ENCODE measurements around the gene PDE6H. TPM values are rescaled to one million over a fixed set of nuclear protein-coding genes. Genes with fewer than 3 reads are reported as not detected.

Gene PDE6H
- total RNA-seq, 1 experiment from 2014 or later: not detected

- DNase-seq: no peak
- Histone ChIP-seq H3K4me1 (ENCODE audit: low read length) (0 out of 2 replicates have a peak, but pooled peaks cover 3% of the 10 kb centered on the region), H3K27ac (ENCODE audit: low read length) (no peak overlapping the region), H3K27me3 (ENCODE audit: low read length) (no peaks in the 10 kb centered on the region), H4K20me1 (ENCODE audit: insufficient read depth, low read depth, low read length) (no peaks in the 10 kb centered on the region), H3K9ac (ENCODE audit: low read length) (no peak overlapping the region), H3K9me2 (replicated peaks; ENCODE audit: insufficient read depth, low read length) (no peaks in the 10 kb centered on the region), H2AFZ (ENCODE audit: low read length) (no peak overlapping the region), H3K4me3 (ENCODE audit: low read length) (no peak overlapping the region), H3K9me3 (ENCODE audit: low read length) (no peaks in the 10 kb centered on the region), H3K36me3 (ENCODE audit: insufficient read depth, low read length) (no peaks in the 10 kb centered on the region), H3K79me2 (ENCODE audit: low read length) (no peaks in the 10 kb centered on the region), H3K4me2 (ENCODE audit: low read depth, low read length, poor library complexity, severe bottlenecking) (no peak overlapping the region)
Observed at GRCh38 chr12:15015121-15015520, 42.3 kb downstream of the PDE6H start.

DNA sequence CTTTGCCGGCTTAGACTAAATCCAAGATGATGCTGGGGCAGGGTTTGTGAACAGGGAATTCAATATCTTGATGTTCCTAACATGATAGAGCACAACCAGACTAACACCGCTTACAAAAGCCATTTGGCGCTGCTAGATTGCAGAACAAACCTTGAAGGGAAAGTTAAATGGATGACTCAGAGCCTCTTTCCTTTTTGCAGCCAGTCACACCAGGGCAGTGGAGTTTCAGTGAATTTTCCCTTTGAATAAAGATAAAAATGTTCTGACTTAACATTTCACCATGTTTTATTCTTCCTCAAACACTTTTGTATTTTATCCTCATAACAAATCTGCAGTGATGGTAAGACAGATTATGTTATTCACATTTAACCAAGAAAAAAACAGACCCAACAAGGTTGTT lies 47.3 kb downstream of the PDE6H start:
- no peak for DNase-seq
- Histone ChIP-seq H2AFZ (ENCODE audit: low read length) (no peak overlapping the region), H3K27ac (ENCODE audit: low read length) (no peak overlapping the region), H3K9me2 (replicated peaks; ENCODE audit: insufficient read depth, low read length) (no peaks in the 10 kb centered on the region), H3K36me3 (ENCODE audit: insufficient read depth, low read length) (no peaks in the 10 kb centered on the region), H4K20me1 (ENCODE audit: insufficient read depth, low read depth, low read length) (no peaks in the 10 kb centered on the region), H3K27me3 (ENCODE audit: low read length) (no peaks in the 10 kb centered on the region), H3K4me1 (ENCODE audit: low read length) (no peaks in the 10 kb centered on the region), H3K79me2 (ENCODE audit: low read length) (no peaks in the 10 kb centered on the region), H3K4me2 (ENCODE audit: low read depth, low read length, poor library complexity, severe bottlenecking) (no peak overlapping the region), H3K4me3 (ENCODE audit: low read length) (no peak overlapping the region), H3K9me3 (ENCODE audit: low read length) (no peaks in the 10 kb centered on the region), H3K9ac (ENCODE audit: low read length) (no peak overlapping the region)

Other genes starting within 250 kb of the PDE6H start
- gene WBP11, start 169.6 kb upstream of the PDE6H start, total RNA-seq (2014; rRNA removed; shearing (Covaris generic); ENCODE audit: low replicate concordance): 22.5 and 22.7 TPM in 2 replicates
- 0.52 and 0.69 TPM in 2 replicates for gene C12orf60, start 169.4 kb upstream of the PDE6H start, total RNA-seq (2014; rRNA removed; shearing (Covaris generic); ENCODE audit: low replicate concordance)
- gene SMCO3, start 158.9 kb upstream of the PDE6H start, total RNA-seq (2014; rRNA removed; shearing (Covaris generic); ENCODE audit: low replicate concordance): not detected in 2 replicates
- gene ART4, start 129.5 kb upstream of the PDE6H start, total RNA-seq (2014; rRNA removed; shearing (Covaris generic); ENCODE audit: low replicate concordance): not detected in 2 replicates
- gene MGP, start 87.2 kb upstream of the PDE6H start, total RNA-seq (2014; rRNA removed; shearing (Covaris generic); ENCODE audit: low replicate concordance): not detected in 2 replicates
- gene ERP27, start 34.5 kb upstream of the PDE6H start, total RNA-seq (2014; rRNA removed; shearing (Covaris generic); ENCODE audit: low replicate concordance): 0.18 and 0.60 TPM in 2 replicates
- 503 and 765 TPM in 2 replicates for gene ARHGDIB, start 11.4 kb upstream of the PDE6H start, total RNA-seq (2014; rRNA removed; shearing (Covaris generic); ENCODE audit: low replicate concordance)
- gene RERG, start 248.4 kb downstream of the PDE6H start, total RNA-seq (2014; rRNA removed; shearing (Covaris generic); ENCODE audit: low replicate concordance): not detected in 2 replicates